ENCODE data around the gene MT1B. TPM values are rescaled to one million over a fixed set of nuclear protein-coding genes. Genes with fewer than 3 reads are reported as not detected.
"Not testable (repeated sequence)": the region's sequence is repeated elsewhere in the genome, so short reads cannot be mapped to it uniquely, and the experiment has no call there.

The MT1B gene
- total RNA-seq, 4 donors from 2014 or later, result not detected

- H3K27ac ChIP-seq, result no peak within 1 kb of the TSS
- no peaks in the 10 kb centered on the region for H3K9me3 ChIP-seq
- H3K36me3 ChIP-seq, result no peaks in the 10 kb centered on the region
- TF ChIP-seq POLR2AphosphoS5 (IDR thresholded peaks at IDR 0.05) (no peak), CTCF (IDR thresholded peaks at IDR 0.05) (no peak), EP300 (IDR thresholded peaks at IDR 0.05) (no peak), POLR2A (IDR thresholded peaks at IDR 0.05) (no peak)
- peak within 1 kb of the TSS; percentile 21 for H3K4me3 ChIP-seq
- H3K27me3 ChIP-seq, result peaks cover 45% of the 10 kb centered on the region
- peak in 1 of 2 donors; percentile 74 for DNase-seq (ENCODE audit: low spot score in 2 of 2)
- WGBS, result 31% methylated on average over 21 of the region's 38 CpGs
- H3K4me1 ChIP-seq, result peaks cover 39% of the 10 kb centered on the region
Measured at GRCh38 chr16:56669005-56669839, 17.5 kb downstream of the MT1B start, which contains the start of gene MT1H. Gene MT1H, plus strand, starts transcription at chr16:56669814. Its CDS starts 71 bp downstream, at chr16:56669885.

DNA sequence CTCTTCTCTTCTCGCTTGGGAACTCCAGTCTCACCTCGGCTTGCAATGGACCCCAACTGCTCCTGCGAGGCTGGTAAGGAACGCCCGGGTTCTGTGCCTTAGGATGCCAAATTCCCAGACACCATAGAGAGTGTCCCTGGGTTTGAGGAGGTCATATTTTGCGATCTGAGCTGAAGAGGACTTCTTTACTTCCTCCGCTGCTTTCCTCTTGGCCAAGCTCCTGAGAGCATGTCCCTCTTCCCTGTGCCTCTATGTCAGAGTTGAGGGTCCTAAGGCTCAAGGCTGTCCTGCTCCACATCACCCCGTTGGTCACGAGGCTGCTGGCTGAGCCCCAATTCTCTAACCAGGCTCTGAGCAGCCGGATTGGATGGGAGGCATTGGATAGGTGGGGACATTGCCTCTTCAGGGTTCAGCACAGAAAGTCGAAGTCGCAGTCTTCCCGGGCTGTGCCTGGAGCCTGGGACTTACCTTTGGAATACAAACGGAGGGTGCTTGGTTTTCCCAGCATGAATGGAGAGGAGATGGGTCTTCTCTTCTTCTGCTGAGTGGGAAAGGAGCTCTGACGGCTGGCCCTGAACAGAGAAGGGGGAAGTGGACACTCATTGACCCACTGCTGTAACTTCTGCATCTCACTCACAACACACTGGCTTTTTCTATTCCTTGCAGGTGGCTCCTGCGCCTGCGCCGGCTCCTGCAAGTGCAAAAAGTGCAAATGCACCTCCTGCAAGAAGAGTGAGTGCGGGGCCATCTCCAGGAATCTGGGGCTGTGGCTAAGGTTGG is 18.3 kb downstream of the MT1B start:
- Histone ChIP-seq H3K36me3 (no peaks in the 10 kb centered on the region), H3K27ac (no peak overlapping the region), H3K4me1 (peaks cover 39% of the 10 kb centered on the region), H3K4me3 (peak overlapping the region; percentile 21), H3K27me3 (peaks cover 39% of the 10 kb centered on the region), H3K9me3 (no peaks in the 10 kb centered on the region)
- TF ChIP-seq EP300 (IDR thresholded peaks at IDR 0.05) (no peak), POLR2AphosphoS5 (IDR thresholded peaks at IDR 0.05) (no peak), CTCF (IDR thresholded peaks at IDR 0.05) (no peak), POLR2A (IDR thresholded peaks at IDR 0.05) (no peak)
- DNase-seq (ENCODE audit: low spot score in 2 of 2), result peak in 1 of 2 donors; percentile 61
- WGBS, result 50% methylated on average over 16 of the region's 19 CpGs

GRCh38 chr16:56670620-56670934 is 18.9 kb downstream of the MT1B start:
- Histone ChIP-seq H3K4me1 (peaks cover 35% of the 10 kb centered on the region), H3K4me3 (no peak overlapping the region), H3K27me3 (peaks cover 40% of the 10 kb centered on the region), H3K9me3 (no peaks in the 10 kb centered on the region), H3K36me3 (no peaks in the 10 kb centered on the region), H3K27ac (no peak overlapping the region)
- 94% methylated on average over 2 of the region's 2 CpGs for WGBS
- no peak for TF ChIP-seq CTCF (IDR thresholded peaks at IDR 0.05)
- no peak for TF ChIP-seq EP300 (IDR thresholded peaks at IDR 0.05)
- no peak for TF ChIP-seq POLR2AphosphoS5 (IDR thresholded peaks at IDR 0.05)
- TF ChIP-seq POLR2A (IDR thresholded peaks at IDR 0.05), result no peak
- DNase-seq (ENCODE audit: low spot score in 2 of 2), result no peak

DNA sequence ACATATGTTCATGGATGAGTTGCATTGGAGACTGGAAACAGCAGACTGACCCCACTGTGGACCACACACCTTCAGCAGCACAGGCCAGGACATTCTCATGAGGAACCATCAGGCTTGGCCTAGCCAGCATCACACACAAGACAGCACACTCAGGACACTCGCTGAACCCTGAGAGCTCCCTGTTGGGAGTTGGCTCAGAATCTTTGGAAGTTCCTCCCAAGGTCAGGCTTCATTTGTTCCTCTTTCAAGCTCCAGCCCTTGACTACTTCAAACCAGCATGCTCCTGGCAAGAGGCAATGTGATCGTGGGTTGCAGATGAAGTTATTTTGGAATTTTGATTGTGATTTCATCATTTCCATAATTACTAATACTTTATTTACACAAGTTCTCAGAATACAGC is 20.0 kb downstream of the MT1B start:
- Histone ChIP-seq H3K4me1 (peaks cover 45% of the 10 kb centered on the region), H3K27me3 (peaks cover 44% of the 10 kb centered on the region)
- H3K36me3 ChIP-seq; H3K4me3 ChIP-seq; DNase-seq (ENCODE audit: low spot score in 2 of 2); H3K9me3 ChIP-seq; H3K27ac ChIP-seq: not testable (repeated sequence)
- WGBS, result 57% methylated on average over 2 of the region's 2 CpGs

DNA sequence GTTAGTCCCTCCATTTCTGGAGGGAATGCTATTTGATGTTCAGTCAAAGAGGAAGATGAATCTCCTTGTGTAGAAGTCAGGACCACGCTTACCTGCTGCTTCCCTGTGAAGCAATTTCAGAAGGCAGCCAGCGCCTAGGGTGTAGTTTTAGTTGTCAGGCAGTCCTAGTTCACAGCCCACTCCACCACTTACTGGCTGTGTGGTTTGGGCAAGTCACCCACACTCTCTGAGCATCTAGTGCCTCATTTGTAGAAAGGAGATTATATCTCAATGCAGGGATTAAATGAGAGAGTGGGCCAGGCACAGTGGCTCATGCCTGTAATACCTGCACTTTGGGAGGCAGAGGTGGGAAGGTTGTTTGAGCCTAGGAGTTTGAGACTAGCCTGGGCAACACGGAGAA is 20.5 kb downstream of the MT1B start:
- not testable (repeated sequence) for H3K36me3 ChIP-seq; H3K9me3 ChIP-seq; H3K4me3 ChIP-seq; H3K27ac ChIP-seq; DNase-seq (ENCODE audit: low spot score in 2 of 2)
- peaks cover 42% of the 10 kb centered on the region for H3K4me1 ChIP-seq
- 77% methylated on average over 3 of the region's 3 CpGs for WGBS
- H3K27me3 ChIP-seq, result peaks cover 41% of the 10 kb centered on the region
